ENCODE results near the gene STAT4.

The STAT4 gene

GRCh38 chr2:191149391-191149790 lies 1.4 kb downstream of the STAT4 start:
- no peaks in the 10 kb centered on the region for H3K27me3 ChIP-seq (ENCODE audit: low read length)
- no peaks in the 10 kb centered on the region for H3K79me2 ChIP-seq (ENCODE audit: insufficient read depth, low read length)
- no peaks in the 10 kb centered on the region for H3K36me3 ChIP-seq (ENCODE audit: low read length)
- no peak overlapping the region for H3K4me2 ChIP-seq (ENCODE audit: low read depth, low read length, poor library complexity, severe bottlenecking)
- H3K4me3 ChIP-seq (ENCODE audit: insufficient read depth, low read length, poor library complexity, severe bottlenecking), result no peak overlapping the region
- H4K20me1 ChIP-seq (ENCODE audit: low read depth, low read length), result no peaks in the 10 kb centered on the region
- no peak overlapping the region for H3K9ac ChIP-seq (ENCODE audit: low read length)
- no peaks in the 10 kb centered on the region for H3K9me3 ChIP-seq (ENCODE audit: insufficient read depth, low read length)
- H3K27ac ChIP-seq (ENCODE audit: low read depth, low read length), result no peak overlapping the region
- H3K9me2 ChIP-seq (replicated peaks; ENCODE audit: insufficient read depth, low read length), result no peaks in the 10 kb centered on the region
- no peaks in the 10 kb centered on the region for H3F3A ChIP-seq (ENCODE audit: insufficient read depth)
- TF ChIP-seq CTCF (IDR thresholded peaks at IDR 0.05; ENCODE audit: insufficient read depth, low read length, poor library complexity, severe bottlenecking) (no peak), EZH2phosphoT487 (conservative IDR thresholded peaks at IDR 0.05; ENCODE audit: low read length) (no peak)
- H2AFZ ChIP-seq (ENCODE audit: low read depth, low read length, severe bottlenecking), result no peak overlapping the region

- no peak overlapping the region for H2AFZ ChIP-seq (ENCODE audit: low read depth, low read length, severe bottlenecking)
- H3F3A ChIP-seq (ENCODE audit: insufficient read depth), result no peaks in the 10 kb centered on the region
- no peaks in the 10 kb centered on the region for H3K36me3 ChIP-seq (ENCODE audit: low read length)
- H3K4me3 ChIP-seq (ENCODE audit: insufficient read depth, low read length, poor library complexity, severe bottlenecking), result no peak overlapping the region
- no peaks in the 10 kb centered on the region for H3K27me3 ChIP-seq (ENCODE audit: low read length)
- H3K9me2 ChIP-seq (replicated peaks; ENCODE audit: insufficient read depth, low read length), result no peaks in the 10 kb centered on the region
- H4K20me1 ChIP-seq (ENCODE audit: low read depth, low read length), result no peaks in the 10 kb centered on the region
- H3K79me2 ChIP-seq (ENCODE audit: insufficient read depth, low read length), result no peaks in the 10 kb centered on the region
- no peak overlapping the region for H3K27ac ChIP-seq (ENCODE audit: low read depth, low read length)
- no peak overlapping the region for H3K9ac ChIP-seq (ENCODE audit: low read length)
- H3K4me2 ChIP-seq (ENCODE audit: low read depth, low read length, poor library complexity, severe bottlenecking), result no peak overlapping the region
- H3K9me3 ChIP-seq (ENCODE audit: insufficient read depth, low read length), result no peaks in the 10 kb centered on the region
- no peak for TF ChIP-seq EZH2phosphoT487 (conservative IDR thresholded peaks at IDR 0.05; ENCODE audit: low read length)
- no peak for TF ChIP-seq CTCF (IDR thresholded peaks at IDR 0.05; ENCODE audit: insufficient read depth, low read length, poor library complexity, severe bottlenecking)
These were observed 2.0 kb downstream of the STAT4 start for GRCh38 chr2:191148791-191149190.

GRCh38 chr2:191148281-191148680 lies 2.5 kb downstream of the STAT4 start:
- H3K27me3 ChIP-seq (ENCODE audit: low read length), result no peaks in the 10 kb centered on the region
- H3K9me2 ChIP-seq (replicated peaks; ENCODE audit: insufficient read depth, low read length), result no peaks in the 10 kb centered on the region
- H3K4me2 ChIP-seq (ENCODE audit: low read depth, low read length, poor library complexity, severe bottlenecking), result no peak overlapping the region
- H3K27ac ChIP-seq (ENCODE audit: low read depth, low read length), result no peak overlapping the region
- TF ChIP-seq EZH2phosphoT487 (conservative IDR thresholded peaks at IDR 0.05; ENCODE audit: low read length), result no peak
- no peak for TF ChIP-seq CTCF (IDR thresholded peaks at IDR 0.05; ENCODE audit: insufficient read depth, low read length, poor library complexity, severe bottlenecking)
- H3K36me3 ChIP-seq (ENCODE audit: low read length), result no peaks in the 10 kb centered on the region
- H3K9ac ChIP-seq (ENCODE audit: low read length), result no peak overlapping the region
- H3F3A ChIP-seq (ENCODE audit: insufficient read depth), result no peaks in the 10 kb centered on the region
- no peak overlapping the region for H2AFZ ChIP-seq (ENCODE audit: low read depth, low read length, severe bottlenecking)
- no peak overlapping the region for H3K4me3 ChIP-seq (ENCODE audit: insufficient read depth, low read length, poor library complexity, severe bottlenecking)
- no peaks in the 10 kb centered on the region for H3K9me3 ChIP-seq (ENCODE audit: insufficient read depth, low read length)
- no peaks in the 10 kb centered on the region for H4K20me1 ChIP-seq (ENCODE audit: low read depth, low read length)
- no peaks in the 10 kb centered on the region for H3K79me2 ChIP-seq (ENCODE audit: insufficient read depth, low read length)
